Measurements from ENCODE around the gene ASCC3.

ASCC3 gene

GRCh38 chr6:100876251-100876650 is 4.9 kb downstream of the ASCC3 start:
- Histone ChIP-seq H3K4me1 (ENCODE audit: control extremely low read depth in 1 of 4, control insufficient read depth in 4 of 4, insufficient read depth in 4 of 4, low read length in 3 of 4) (peaks cover 0 to 10% (median 5%) of the 10 kb centered on the region in 4 experiments), H3K4me3 (ENCODE audit: control insufficient read depth in 1 of 7, extremely low read depth in 1 of 7, insufficient read depth in 4 of 7, low read depth in 2 of 7, low read length in 6 of 7) (no peak overlapping the region), H3K9me3 (ENCODE audit: control extremely low read depth in 1 of 5, control insufficient read depth in 4 of 5, insufficient read depth in 2 of 5, low read depth in 1 of 5, low read length in 4 of 5) (no peaks in the 10 kb centered on the region), H3K27ac (ENCODE audit: insufficient read depth in 1 of 2, low read depth in 1 of 2, low read length in 2 of 2, poor library complexity in 1 of 2, severe bottlenecking in 2 of 2) (no peak overlapping the region), H3K36me3 (ENCODE audit: control insufficient read depth in 4 of 4, insufficient read depth in 4 of 4, low read length in 3 of 4) (peaks cover 0 to 13% (median under 1%) of the 10 kb centered on the region in 4 experiments), H3K27me3 (replicated peaks in 2 of 5; ENCODE audit: control insufficient read depth in 4 of 5, insufficient read depth in 5 of 5, low read length in 4 of 5) (no peaks in the 10 kb centered on the region)
- DNase-seq = no peak
- POLR2A ChIA-PET = no interaction called here
- CTCF ChIA-PET = no interaction called here

- no CpG with 5 or more reads among the region's 2 CpGs for WGBS (ENCODE audit: insufficient coverage)
- Histone ChIP-seq H3K27me3 (replicated peaks in 2 of 5; ENCODE audit: control insufficient read depth in 4 of 5, insufficient read depth in 5 of 5, low read length in 4 of 5) (no peaks in the 10 kb centered on the region), H3K4me1 (ENCODE audit: control extremely low read depth in 1 of 4, control insufficient read depth in 4 of 4, insufficient read depth in 4 of 4, low read length in 3 of 4) (no peaks in the 10 kb centered on the region), H3K36me3 (ENCODE audit: control insufficient read depth in 4 of 4, insufficient read depth in 4 of 4, low read length in 3 of 4) (peaks cover under 1 to 35% (median 16%) of the 10 kb centered on the region in 4 experiments), H3K9me3 (ENCODE audit: control extremely low read depth in 1 of 5, control insufficient read depth in 4 of 5, insufficient read depth in 2 of 5, low read depth in 1 of 5, low read length in 4 of 5) (peaks cover 0 to 2% (median 0%) of the 10 kb centered on the region in 5 experiments), H3K4me3 (ENCODE audit: control insufficient read depth in 1 of 7, extremely low read depth in 1 of 7, insufficient read depth in 4 of 7, low read depth in 2 of 7, low read length in 6 of 7) (no peak overlapping the region), H3K27ac (ENCODE audit: insufficient read depth in 1 of 2, low read depth in 1 of 2, low read length in 2 of 2, poor library complexity in 1 of 2, severe bottlenecking in 2 of 2) (no peak overlapping the region)
- no peak for DNase-seq
- POLR2A ChIA-PET = no interaction called here
- CTCF ChIA-PET = interaction anchor here (1.4 kb wide), 1 partner anchor 14 kb away, joined by 4 read pairs; no protein-coding TSS in a partner anchor
Observed at GRCh38 chr6:100865525-100865924, 15.6 kb downstream of the ASCC3 start.

GRCh38 chr6:100862063-100862462 is 19.1 kb downstream of the ASCC3 start:
- H3K36me3 ChIP-seq (ENCODE audit: control insufficient read depth in 4 of 4, insufficient read depth in 4 of 4, low read length in 3 of 4) = peaks cover 2 to 41% (median 22%) of the 10 kb centered on the region in 4 experiments
- no CpG with 5 or more reads among the region's 2 CpGs for WGBS (ENCODE audit: insufficient coverage)
- ChIA-PET CTCF (no interaction called here), POLR2A (no interaction called here)
- no peaks in the 10 kb centered on the region for H3K4me1 ChIP-seq (ENCODE audit: control extremely low read depth in 1 of 4, control insufficient read depth in 4 of 4, insufficient read depth in 4 of 4, low read length in 3 of 4)
- no peaks in the 10 kb centered on the region for H3K27me3 ChIP-seq (replicated peaks in 2 of 5; ENCODE audit: control insufficient read depth in 4 of 5, insufficient read depth in 5 of 5, low read length in 4 of 5)
- peaks cover 0 to 4% (median 2%) of the 10 kb centered on the region in 5 experiments for H3K9me3 ChIP-seq (ENCODE audit: control extremely low read depth in 1 of 5, control insufficient read depth in 4 of 5, insufficient read depth in 2 of 5, low read depth in 1 of 5, low read length in 4 of 5)
- H3K4me3 ChIP-seq (ENCODE audit: control insufficient read depth in 1 of 7, extremely low read depth in 1 of 7, insufficient read depth in 4 of 7, low read depth in 2 of 7, low read length in 6 of 7) = no peak overlapping the region
- H3K27ac ChIP-seq (ENCODE audit: insufficient read depth in 1 of 2, low read depth in 1 of 2, low read length in 2 of 2, poor library complexity in 1 of 2, severe bottlenecking in 2 of 2) = no peak overlapping the region
- DNase-seq = no peak

- Histone ChIP-seq H3K4me1 (ENCODE audit: control extremely low read depth in 1 of 4, control insufficient read depth in 4 of 4, insufficient read depth in 4 of 4, low read length in 3 of 4) (no peaks in the 10 kb centered on the region), H3K27ac (ENCODE audit: insufficient read depth in 1 of 2, low read depth in 1 of 2, low read length in 2 of 2, poor library complexity in 1 of 2, severe bottlenecking in 2 of 2) (no peak overlapping the region), H3K36me3 (ENCODE audit: control insufficient read depth in 4 of 4, insufficient read depth in 4 of 4, low read length in 3 of 4) (peaks cover 6 to 42% (median 25%) of the 10 kb centered on the region in 4 experiments), H3K9me3 (ENCODE audit: control extremely low read depth in 1 of 5, control insufficient read depth in 4 of 5, insufficient read depth in 2 of 5, low read depth in 1 of 5, low read length in 4 of 5) (peaks cover 0 to 15% (median 2%) of the 10 kb centered on the region in 5 experiments), H3K27me3 (replicated peaks in 2 of 5; ENCODE audit: control insufficient read depth in 4 of 5, insufficient read depth in 5 of 5, low read length in 4 of 5) (no peaks in the 10 kb centered on the region), H3K4me3 (ENCODE audit: control insufficient read depth in 1 of 7, extremely low read depth in 1 of 7, insufficient read depth in 4 of 7, low read depth in 2 of 7, low read length in 6 of 7) (no peak overlapping the region)
- DNase-seq = no peak
- POLR2A ChIA-PET = no interaction called here
- CTCF ChIA-PET = interaction anchor here (0.8 kb wide), 1 partner anchor 17 kb away, joined by 3 read pairs; no protein-coding TSS in a partner anchor
Observed at GRCh38 chr6:100856146-100856545, 25.0 kb downstream of the ASCC3 start.

- H3K27ac ChIP-seq (ENCODE audit: insufficient read depth in 1 of 2, low read depth in 1 of 2, low read length in 2 of 2, poor library complexity in 1 of 2, severe bottlenecking in 2 of 2) = no peak overlapping the region
- 98% methylated on average over 11 of the region's 12 CpGs for WGBS (ENCODE audit: insufficient coverage)
- DNase-seq = no peak
- H3K4me3 ChIP-seq (ENCODE audit: control insufficient read depth in 1 of 7, extremely low read depth in 1 of 7, insufficient read depth in 4 of 7, low read depth in 2 of 7, low read length in 6 of 7) = no peak overlapping the region
- POLR2A ChIA-PET = no interaction called here
- no peaks in the 10 kb centered on the region for H3K27me3 ChIP-seq (replicated peaks in 2 of 5; ENCODE audit: control insufficient read depth in 4 of 5, insufficient read depth in 5 of 5, low read length in 4 of 5)
- H3K9me3 ChIP-seq (ENCODE audit: control extremely low read depth in 1 of 5, control insufficient read depth in 4 of 5, insufficient read depth in 2 of 5, low read depth in 1 of 5, low read length in 4 of 5) = peaks cover 0 to 10% (median under 1%) of the 10 kb centered on the region in 5 experiments
- H3K36me3 ChIP-seq (ENCODE audit: control insufficient read depth in 4 of 4, insufficient read depth in 4 of 4, low read length in 3 of 4) = peaks cover 4 to 30% (median 25%) of the 10 kb centered on the region in 4 experiments
- CTCF ChIA-PET = no interaction called here
- no peaks in the 10 kb centered on the region for H3K4me1 ChIP-seq (ENCODE audit: control extremely low read depth in 1 of 4, control insufficient read depth in 4 of 4, insufficient read depth in 4 of 4, low read length in 3 of 4)
Observed at GRCh38 chr6:100851819-100852218, 29.3 kb downstream of the ASCC3 start.

DNA sequence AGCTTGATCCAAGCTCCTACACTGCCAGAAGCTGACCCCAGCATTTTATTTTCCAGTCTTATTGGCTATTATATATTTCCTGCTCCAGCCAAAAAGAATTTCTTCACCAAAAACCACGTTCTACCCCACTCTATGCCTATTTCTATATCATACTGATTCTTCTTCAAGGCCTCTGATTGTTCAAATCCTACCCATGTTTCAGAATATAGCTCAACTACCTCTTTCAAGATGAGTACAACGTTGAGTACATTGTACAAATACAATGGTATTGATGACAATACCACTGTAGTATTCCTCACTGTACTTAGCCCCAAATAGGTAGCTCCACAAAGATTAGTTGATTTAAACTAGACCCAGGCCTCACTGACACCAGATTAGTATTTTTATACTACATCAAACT is 31.0 kb downstream of the ASCC3 start:
- 88% methylated on average over 1 of the region's 2 CpGs for WGBS (ENCODE audit: insufficient coverage)
- CTCF ChIA-PET = interaction anchor here (0.5 kb wide), 1 partner anchor 552 kb away, joined by 3 read pairs; no protein-coding TSS in a partner anchor
- no peak overlapping the region for H3K27ac ChIP-seq (ENCODE audit: insufficient read depth in 1 of 2, low read depth in 1 of 2, low read length in 2 of 2, poor library complexity in 1 of 2, severe bottlenecking in 2 of 2)
- POLR2A ChIA-PET = no interaction called here
- H3K4me1 ChIP-seq (ENCODE audit: control extremely low read depth in 1 of 4, control insufficient read depth in 4 of 4, insufficient read depth in 4 of 4, low read length in 3 of 4) = no peaks in the 10 kb centered on the region
- H3K36me3 ChIP-seq (ENCODE audit: control insufficient read depth in 4 of 4, insufficient read depth in 4 of 4, low read length in 3 of 4) = peaks cover 3 to 20% (median 17%) of the 10 kb centered on the region in 4 experiments
- no peak for DNase-seq
- no peaks in the 10 kb centered on the region for H3K27me3 ChIP-seq (replicated peaks in 2 of 5; ENCODE audit: control insufficient read depth in 4 of 5, insufficient read depth in 5 of 5, low read length in 4 of 5)
- no peak overlapping the region for H3K4me3 ChIP-seq (ENCODE audit: control insufficient read depth in 1 of 7, extremely low read depth in 1 of 7, insufficient read depth in 4 of 7, low read depth in 2 of 7, low read length in 6 of 7)
- peaks cover 0 to 2% (median 0%) of the 10 kb centered on the region in 5 experiments for H3K9me3 ChIP-seq (ENCODE audit: control extremely low read depth in 1 of 5, control insufficient read depth in 4 of 5, insufficient read depth in 2 of 5, low read depth in 1 of 5, low read length in 4 of 5)

DNA sequence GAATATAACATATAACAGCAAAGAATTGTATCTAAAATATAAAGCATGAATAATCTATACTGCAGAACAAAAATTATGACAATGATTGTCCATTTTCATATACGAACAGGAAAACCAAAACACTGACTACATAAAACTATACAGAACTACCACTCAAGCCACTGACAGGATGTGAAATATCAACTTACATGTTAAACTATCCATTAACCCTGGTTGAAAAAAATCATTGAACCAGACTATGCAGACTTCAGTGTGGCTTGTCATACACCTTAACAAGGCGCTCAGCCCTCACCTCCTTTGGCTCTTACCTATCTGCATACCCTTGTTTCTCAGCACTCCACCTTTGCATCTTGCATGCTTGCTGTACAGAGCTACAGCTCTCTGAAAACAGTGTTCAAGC is 34.9 kb downstream of the ASCC3 start:
- CTCF ChIA-PET = no interaction called here
- H3K36me3 ChIP-seq (ENCODE audit: control insufficient read depth in 4 of 4, insufficient read depth in 4 of 4, low read length in 3 of 4) = peaks cover 2 to 18% (median 10%) of the 10 kb centered on the region in 4 experiments
- WGBS (ENCODE audit: insufficient coverage) = 54% methylated on average over 2 of the region's 2 CpGs

More for the DNA sequence above, 34.9 kb downstream of the ASCC3 start:
- no peaks in the 10 kb centered on the region for H3K4me1 ChIP-seq (ENCODE audit: control extremely low read depth in 1 of 4, control insufficient read depth in 4 of 4, insufficient read depth in 4 of 4, low read length in 3 of 4)
- H3K27ac ChIP-seq (ENCODE audit: insufficient read depth in 1 of 2, low read depth in 1 of 2, low read length in 2 of 2, poor library complexity in 1 of 2, severe bottlenecking in 2 of 2) = no peak overlapping the region
- H3K27me3 ChIP-seq (replicated peaks in 2 of 5; ENCODE audit: control insufficient read depth in 4 of 5, insufficient read depth in 5 of 5, low read length in 4 of 5) = no peaks in the 10 kb centered on the region
- POLR2A ChIA-PET = no interaction called here
- DNase-seq = no peak
- no peak overlapping the region for H3K4me3 ChIP-seq (ENCODE audit: control insufficient read depth in 1 of 7, extremely low read depth in 1 of 7, insufficient read depth in 4 of 7, low read depth in 2 of 7, low read length in 6 of 7)
- no peaks in the 10 kb centered on the region for H3K9me3 ChIP-seq (ENCODE audit: control extremely low read depth in 1 of 5, control insufficient read depth in 4 of 5, insufficient read depth in 2 of 5, low read depth in 1 of 5, low read length in 4 of 5)
